Fibroblast of upper back skin (primary cell): ENCODE results near the gene TSHR.

ENCODE experiments used
- DNase-seq: peaks from one replicate; pipeline ENCODE4 v3.0.0-alpha.2; 2013

The TSHR gene

DNA sequence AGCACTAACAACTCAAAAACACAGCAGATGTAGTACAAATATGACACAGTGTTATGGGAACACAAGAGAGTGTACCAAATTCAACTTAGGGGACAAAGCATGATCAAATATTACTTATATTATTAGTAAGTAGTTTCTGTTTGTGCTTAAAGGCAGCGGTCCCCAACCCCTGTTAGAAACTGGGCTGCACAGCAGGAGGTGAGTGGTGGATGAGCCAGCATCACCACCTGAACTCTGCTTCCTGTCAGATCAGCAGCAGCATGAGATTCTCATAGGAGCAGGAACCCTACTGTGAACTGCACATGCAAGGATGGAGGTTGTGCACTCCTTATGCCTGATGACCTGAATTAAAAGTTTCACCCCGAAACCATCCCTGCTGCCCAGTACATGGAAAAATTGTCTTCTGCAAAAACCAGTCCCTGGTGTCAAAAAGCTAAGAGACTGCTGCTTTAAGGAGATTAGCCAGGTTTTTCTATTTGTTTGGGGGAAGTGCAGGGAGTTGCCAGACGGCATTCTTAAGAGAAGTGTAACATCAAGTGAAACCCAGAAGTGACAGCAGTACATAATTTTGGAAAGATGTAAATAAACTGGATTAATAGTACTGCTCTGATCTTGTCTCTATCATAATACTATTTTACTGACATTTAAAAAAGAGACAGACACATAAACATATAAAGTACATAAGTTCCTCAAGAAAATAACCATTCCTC is 238.7 kb downstream of the TSHR start:
- no peak for DNase-seq
